SK-N-SH treated with all-trans-retinoic acid at 6 μM for 48 hours (cell line): Measurements from ENCODE around the gene DCDC2.

ENCODE experiments used
- BACH2 ChIP-seq: fragments of 250-450 bp; sonication (Bioruptor Pico); IDR thresholded peaks from 2 replicates; pipeline ENCODE4 v1.9.0; 2021; ENCODE audit warnings: mild to moderate bottlenecking, borderline replicate concordance
- CSDC2 ChIP-seq: fragments of 250-450 bp; sonication (Bioruptor Pico); IDR thresholded peaks from 2 replicates; pipeline ENCODE4 v1.5.0; 2020; ENCODE audit warnings: mild to moderate bottlenecking, moderate library complexity
- ISL1 ChIP-seq: fragments of 250-450 bp; sonication (Bioruptor Pico); IDR thresholded peaks from 2 replicates; pipeline ENCODE4 v2.1.2; 2022; ENCODE audit warnings: mild to moderate bottlenecking, moderate library complexity
- PPARA ChIP-seq: fragments of 250-450 bp; sonication (Bioruptor Pico); IDR thresholded peaks from 2 replicates; pipeline ENCODE4 v1.5.0; 2020; ENCODE audit warnings: mild to moderate bottlenecking, borderline replicate concordance
- TOX ChIP-seq: fragments of 250-450 bp; sonication (Bioruptor Pico); IDR thresholded peaks from 2 replicates; pipeline ENCODE4 v1.8.0; 2021; ENCODE audit warnings: mild to moderate bottlenecking, moderate library complexity, borderline replicate concordance
- ZFP30 ChIP-seq: fragments of 450-650 bp; formaldehyde crosslinking; IDR thresholded peaks from 2 replicates; pipeline ENCODE4 v1.5.0; 2022; ENCODE audit warnings: mild to moderate bottlenecking, moderate library complexity
- ZNF565 ChIP-seq: fragments of 450-650 bp; formaldehyde crosslinking; conservative IDR thresholded peaks from 2 replicates; pipeline ENCODE4 v1.5.0; 2020; ENCODE audit warnings: low read depth, mild to moderate bottlenecking, moderate library complexity
- ZNF8 ChIP-seq: fragments of 450-650 bp; formaldehyde crosslinking; IDR thresholded peaks from 2 replicates; pipeline ENCODE4 v1.5.0; 2020; ENCODE audit warnings: mild to moderate bottlenecking, moderate library complexity
- TF ChIP-seq, protein P1 (sequence below): fragments of 250-450 bp; sonication (Bioruptor Pico); IDR thresholded peaks from 2 replicates; pipeline ENCODE4 v1.5.1; 2020; ENCODE audit warnings: low read depth, mild to moderate bottlenecking, moderate library complexity
- TF ChIP-seq, protein P2 (sequence below): fragments of 250-450 bp; sonication (Bioruptor Pico); IDR thresholded peaks from 2 replicates; pipeline ENCODE4 v1.5.0; 2020; ENCODE audit warnings: mild to moderate bottlenecking, moderate library complexity
- TF ChIP-seq, protein P3 (sequence below): fragments of 250-450 bp; sonication (Bioruptor Pico); IDR thresholded peaks from 2 replicates; pipeline ENCODE4 v1.8.0; 2020; ENCODE audit warnings: mild to moderate bottlenecking, moderate library complexity, borderline replicate concordance
- TF ChIP-seq, protein P4 (sequence below): fragments of 250-450 bp; sonication (Bioruptor Pico); IDR thresholded peaks from 2 replicates; pipeline ENCODE4 v1.8.0; 2021; ENCODE audit warnings: low read depth, mild to moderate bottlenecking, moderate library complexity, borderline replicate concordance

DNA sequence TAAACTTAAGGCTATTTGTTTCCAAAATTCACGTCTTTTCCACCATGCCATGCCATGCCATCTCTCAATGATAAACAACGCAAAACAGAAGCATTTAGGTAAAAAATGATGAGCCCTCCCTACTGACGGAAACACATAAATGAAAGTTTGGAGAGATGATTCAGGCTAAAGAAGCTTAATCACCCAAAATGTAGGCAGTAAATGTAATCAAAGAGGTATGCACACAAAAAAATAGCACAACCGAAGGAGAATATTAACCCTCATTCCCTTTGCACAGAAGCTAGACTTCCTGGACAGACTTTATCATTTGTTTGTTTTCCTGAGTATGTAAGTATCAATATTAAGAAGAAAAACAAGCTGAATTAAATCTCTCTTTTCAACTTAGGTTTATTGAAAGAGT lies 28.8 kb downstream of the DCDC2 start:
- TF ChIP-seq ZNF565 (no peak), ZNF8 (no peak), ZFP30 (no peak), PPARA (CRISPR knock-in tag) (no peak), CSDC2 (CRISPR knock-in tag) (no peak), BACH2 (CRISPR knock-in tag) (no peak), TOX (no peak), ISL1 (CRISPR knock-in tag) (no peak)
- TF ChIP-seq, protein P1, sequence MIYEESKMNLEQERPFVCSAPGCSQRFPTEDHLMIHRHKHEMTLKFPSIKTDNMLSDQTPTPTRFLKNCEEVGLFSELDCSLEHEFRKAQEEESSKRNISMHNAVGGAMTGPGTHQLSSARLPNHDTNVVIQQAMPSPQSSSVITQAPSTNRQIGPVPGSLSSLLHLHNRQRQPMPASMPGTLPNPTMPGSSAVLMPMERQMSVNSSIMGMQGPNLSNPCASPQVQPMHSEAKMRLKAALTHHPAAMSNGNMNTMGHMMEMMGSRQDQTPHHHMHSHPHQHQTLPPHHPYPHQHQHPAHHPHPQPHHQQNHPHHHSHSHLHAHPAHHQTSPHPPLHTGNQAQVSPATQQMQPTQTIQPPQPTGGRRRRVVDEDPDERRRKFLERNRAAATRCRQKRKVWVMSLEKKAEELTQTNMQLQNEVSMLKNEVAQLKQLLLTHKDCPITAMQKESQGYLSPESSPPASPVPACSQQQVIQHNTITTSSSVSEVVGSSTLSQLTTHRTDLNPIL (CRISPR knock-in tag): no peak
- TF ChIP-seq, protein P2, sequence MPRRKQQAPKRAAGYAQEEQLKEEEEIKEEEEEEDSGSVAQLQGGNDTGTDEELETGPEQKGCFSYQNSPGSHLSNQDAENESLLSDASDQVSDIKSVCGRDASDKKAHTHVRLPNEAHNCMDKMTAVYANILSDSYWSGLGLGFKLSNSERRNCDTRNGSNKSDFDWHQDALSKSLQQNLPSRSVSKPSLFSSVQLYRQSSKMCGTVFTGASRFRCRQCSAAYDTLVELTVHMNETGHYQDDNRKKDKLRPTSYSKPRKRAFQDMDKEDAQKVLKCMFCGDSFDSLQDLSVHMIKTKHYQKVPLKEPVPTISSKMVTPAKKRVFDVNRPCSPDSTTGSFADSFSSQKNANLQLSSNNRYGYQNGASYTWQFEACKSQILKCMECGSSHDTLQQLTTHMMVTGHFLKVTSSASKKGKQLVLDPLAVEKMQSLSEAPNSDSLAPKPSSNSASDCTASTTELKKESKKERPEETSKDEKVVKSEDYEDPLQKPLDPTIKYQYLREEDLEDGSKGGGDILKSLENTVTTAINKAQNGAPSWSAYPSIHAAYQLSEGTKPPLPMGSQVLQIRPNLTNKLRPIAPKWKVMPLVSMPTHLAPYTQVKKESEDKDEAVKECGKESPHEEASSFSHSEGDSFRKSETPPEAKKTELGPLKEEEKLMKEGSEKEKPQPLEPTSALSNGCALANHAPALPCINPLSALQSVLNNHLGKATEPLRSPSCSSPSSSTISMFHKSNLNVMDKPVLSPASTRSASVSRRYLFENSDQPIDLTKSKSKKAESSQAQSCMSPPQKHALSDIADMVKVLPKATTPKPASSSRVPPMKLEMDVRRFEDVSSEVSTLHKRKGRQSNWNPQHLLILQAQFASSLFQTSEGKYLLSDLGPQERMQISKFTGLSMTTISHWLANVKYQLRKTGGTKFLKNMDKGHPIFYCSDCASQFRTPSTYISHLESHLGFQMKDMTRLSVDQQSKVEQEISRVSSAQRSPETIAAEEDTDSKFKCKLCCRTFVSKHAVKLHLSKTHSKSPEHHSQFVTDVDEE: no peak
- TF ChIP-seq, protein P3, sequence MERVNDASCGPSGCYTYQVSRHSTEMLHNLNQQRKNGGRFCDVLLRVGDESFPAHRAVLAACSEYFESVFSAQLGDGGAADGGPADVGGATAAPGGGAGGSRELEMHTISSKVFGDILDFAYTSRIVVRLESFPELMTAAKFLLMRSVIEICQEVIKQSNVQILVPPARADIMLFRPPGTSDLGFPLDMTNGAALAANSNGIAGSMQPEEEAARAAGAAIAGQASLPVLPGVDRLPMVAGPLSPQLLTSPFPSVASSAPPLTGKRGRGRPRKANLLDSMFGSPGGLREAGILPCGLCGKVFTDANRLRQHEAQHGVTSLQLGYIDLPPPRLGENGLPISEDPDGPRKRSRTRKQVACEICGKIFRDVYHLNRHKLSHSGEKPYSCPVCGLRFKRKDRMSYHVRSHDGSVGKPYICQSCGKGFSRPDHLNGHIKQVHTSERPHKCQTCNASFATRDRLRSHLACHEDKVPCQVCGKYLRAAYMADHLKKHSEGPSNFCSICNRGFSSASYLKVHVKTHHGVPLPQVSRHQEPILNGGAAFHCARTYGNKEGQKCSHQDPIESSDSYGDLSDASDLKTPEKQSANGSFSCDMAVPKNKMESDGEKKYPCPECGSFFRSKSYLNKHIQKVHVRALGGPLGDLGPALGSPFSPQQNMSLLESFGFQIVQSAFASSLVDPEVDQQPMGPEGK (CRISPR knock-in tag): no peak
- TF ChIP-seq, protein P4, sequence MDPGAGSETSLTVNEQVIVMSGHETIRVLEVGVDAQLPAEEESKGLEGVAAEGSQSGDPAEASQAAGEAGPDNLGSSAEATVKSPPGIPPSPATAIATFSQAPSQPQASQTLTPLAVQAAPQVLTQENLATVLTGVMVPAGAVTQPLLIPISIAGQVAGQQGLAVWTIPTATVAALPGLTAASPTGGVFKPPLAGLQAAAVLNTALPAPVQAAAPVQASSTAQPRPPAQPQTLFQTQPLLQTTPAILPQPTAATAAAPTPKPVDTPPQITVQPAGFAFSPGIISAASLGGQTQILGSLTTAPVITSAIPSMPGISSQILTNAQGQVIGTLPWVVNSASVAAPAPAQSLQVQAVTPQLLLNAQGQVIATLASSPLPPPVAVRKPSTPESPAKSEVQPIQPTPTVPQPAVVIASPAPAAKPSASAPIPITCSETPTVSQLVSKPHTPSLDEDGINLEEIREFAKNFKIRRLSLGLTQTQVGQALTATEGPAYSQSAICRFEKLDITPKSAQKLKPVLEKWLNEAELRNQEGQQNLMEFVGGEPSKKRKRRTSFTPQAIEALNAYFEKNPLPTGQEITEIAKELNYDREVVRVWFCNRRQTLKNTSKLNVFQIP (CRISPR knock-in tag): no peak
